Keratinocyte (primary cell): ENCODE data around the gene EML1.

ENCODE experiments used
- CTCF ChIP-seq, 3 experiments: IDR thresholded peaks in 1 of 3; conservative IDR thresholded peaks in 1 of 3; optimal IDR thresholded peaks in 1 of 3; 2 replicates in 2 of 3; 3 replicates in 1 of 3; pipeline versions ENCODE3 to v1.5.1; 2011; ENCODE audit warnings: low read length in 3 of 3, mild to moderate bottlenecking in 3 of 3, moderate library complexity in 2 of 3, control low read depth in 1 of 3, inconsistent platforms in 1 of 3; ENCODE audit not compliant: insufficient read depth in 2 of 3; ENCODE audit errors: extremely low read depth in 1 of 3
- EZH2 ChIP-seq: IDR thresholded peaks from one replicate; pipeline ENCODE4 v1.6.1; 2012; ENCODE audit warnings: inconsistent platforms, mild to moderate bottlenecking, low read length, moderate library complexity

DNA sequence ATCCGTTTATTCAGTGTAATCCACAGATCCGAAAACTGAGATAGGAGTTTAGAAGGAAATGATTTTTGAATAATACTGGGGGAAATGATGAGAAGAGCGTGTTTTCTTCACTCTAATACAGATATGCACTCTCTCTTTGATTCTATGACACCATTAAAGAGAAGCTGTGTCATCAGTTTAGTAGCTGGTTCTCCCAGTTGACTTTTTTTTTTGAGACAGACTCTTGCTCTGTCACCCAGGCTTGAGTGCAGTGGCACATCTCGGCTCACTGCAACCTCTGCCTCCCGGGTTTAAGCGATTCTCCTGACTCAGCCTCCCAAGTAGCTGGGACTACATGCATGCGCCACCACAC, 48.4 kb upstream of the EML1 start:
- no peak for TF ChIP-seq CTCF (optimal IDR thresholded peaks at IDR 0.05 in 1 of 3, IDR thresholded peaks at IDR 0.05 in 1 of 3, conservative IDR thresholded peaks at IDR 0.05 in 1 of 3; ENCODE audit: extremely low read depth in 1 of 3, insufficient read depth in 2 of 3, low read length in 3 of 3)
- TF ChIP-seq EZH2, result no peak
